Breast epithelium (tissue), 4 donors: ENCODE data around the gene TMEM108. TPM values are rescaled to one million over a fixed set of nuclear protein-coding genes. Genes with fewer than 3 reads are reported as not detected.

Experiments
- DNase-seq, 2 donors: peaks; one replicate each; pipeline ENCODE4 v3.0.0-alpha.2; 2019; ENCODE audit warnings: low spot score in 2 of 2
- H3K27ac ChIP-seq, 2 donors: fragments of 200-600 bp; sonication (generic) in 1 of 2; one replicate each; pipeline ENCODE4 v1.5.1; 2016 to 2019; ENCODE audit warnings: mild to moderate bottlenecking in 1 of 2
- H3K27me3 ChIP-seq, 2 donors: fragments of 200-600 bp; sonication (generic) in 1 of 2; one replicate each; pipeline versions ENCODE4 v1.5.1 to v1.6.0; 2017 to 2019; ENCODE audit warnings: control low read depth in 1 of 2, mild to moderate bottlenecking in 1 of 2
- H3K36me3 ChIP-seq: fragments of 200-600 bp; one replicate; pipeline ENCODE4 v1.5.1; 2019
- H3K4me1 ChIP-seq, 2 donors: fragments of 200-600 bp; sonication (generic); one replicate each; pipeline ENCODE4 v1.5.1; 2016 to 2019; ENCODE audit warnings: control low read depth in 1 of 2
- H3K4me3 ChIP-seq, 3 donors: fragments of 200-600 bp; sonication (generic); 1 replicate in 2 of 3; 2 replicates in 1 of 3; pipeline ENCODE4 v1.5.1; 2016 to 2019; ENCODE audit warnings: mild to moderate bottlenecking in 3 of 3, moderate library complexity in 2 of 3
- H3K9me3 ChIP-seq, 2 donors: fragments of 200-600 bp; sonication (generic) in 1 of 2; one replicate each; pipeline ENCODE4 v1.5.1; 2016 to 2019; ENCODE audit warnings: control low read depth in 1 of 2
- CTCF ChIP-seq, 3 donors: fragments of 450-650 bp; IDR thresholded peaks; one replicate each; pipeline ENCODE4 v1.5.1; 2016 to 2017; ENCODE audit warnings: antibody characterized with exemption in 3 of 3, mild to moderate bottlenecking in 3 of 3, moderate library complexity in 3 of 3
- POLR2A ChIP-seq: fragments of 450-650 bp; IDR thresholded peaks from one replicate; pipeline ENCODE4 v1.6.1; 2016; ENCODE audit warnings: antibody characterized with exemption, mild to moderate bottlenecking, moderate library complexity
- POLR2AphosphoS5 ChIP-seq, 3 donors: sonication (generic); formaldehyde crosslinking; IDR thresholded peaks; one replicate each; pipeline ENCODE4 v1.6.1; 2017; ENCODE audit warnings: antibody characterized with exemption in 3 of 3
- intact Hi-C: fragments of 100-400 bp; cut with DNase I; formaldehyde crosslinking; loops from one replicate; pipeline ENCODE4 v1.15.1; 2023; ENCODE audit warnings: low total_unique reads
- total RNA-seq, 3 donors: library from RNA; depleted of rRNA; stranded (reverse); fragments of >200 nt; gene quantifications; one replicate each; pipeline ENCODE4 v1.1.0, GENCODE V29; 2016

Gene TMEM108
- total RNA-seq, 3 donors from 2014 or later: 0.44 to 0.98 (median 0.48) TPM

- DNase-seq: no peak
- intact Hi-C loops: no loop called here
- Histone ChIP-seq H3K36me3 (no peaks in the 10 kb centered on the region), H3K4me1 (no peaks in the 10 kb centered on the region), H3K9me3 (no peaks in the 10 kb centered on the region), H3K4me3 (no peak overlapping the region), H3K27ac (no peak overlapping the region), H3K27me3 (peaks cover 0 to 3% of the 10 kb centered on the region in 2 donors)
- no peak for TF ChIP-seq CTCF (IDR thresholded peaks at IDR 0.05)
- TF ChIP-seq POLR2AphosphoS5 (IDR thresholded peaks at IDR 0.05): no peak
- TF ChIP-seq POLR2A: no peak
Measured at GRCh38 chr3:133041524-133041829, 3.3 kb downstream of the TMEM108 start.

- Histone ChIP-seq H3K36me3 (no peaks in the 10 kb centered on the region), H3K27ac (no peak overlapping the region), H3K27me3 (peaks cover 0 to 3% of the 10 kb centered on the region in 2 donors), H3K4me3 (no peak overlapping the region), H3K9me3 (no peaks in the 10 kb centered on the region), H3K4me1 (no peaks in the 10 kb centered on the region)
- TF ChIP-seq POLR2A: no peak
- no peak for TF ChIP-seq POLR2AphosphoS5 (IDR thresholded peaks at IDR 0.05)
- TF ChIP-seq CTCF (IDR thresholded peaks at IDR 0.05): no peak
- DNase-seq: no peak
- intact Hi-C loops: no loop called here
Measured at GRCh38 chr3:133042778-133043177, 4.6 kb downstream of the TMEM108 start.

GRCh38 chr3:133047980-133048379, 9.8 kb downstream of the TMEM108 start:
- Histone ChIP-seq H3K27me3 (no peaks in the 10 kb centered on the region), H3K36me3 (no peaks in the 10 kb centered on the region), H3K27ac (no peak overlapping the region), H3K4me3 (no peak overlapping the region), H3K4me1 (no peaks in the 10 kb centered on the region), H3K9me3 (no peaks in the 10 kb centered on the region)
- no peak for TF ChIP-seq POLR2AphosphoS5 (IDR thresholded peaks at IDR 0.05)
- TF ChIP-seq POLR2A: no peak
- TF ChIP-seq CTCF (IDR thresholded peaks at IDR 0.05): no peak
- no peak for DNase-seq
- intact Hi-C loops: no loop called here

- no peak for DNase-seq
- Histone ChIP-seq H3K4me3 (no peak overlapping the region), H3K4me1 (no peaks in the 10 kb centered on the region), H3K9me3 (no peaks in the 10 kb centered on the region), H3K27ac (no peak overlapping the region), H3K27me3 (no peaks in the 10 kb centered on the region), H3K36me3 (no peaks in the 10 kb centered on the region)
- TF ChIP-seq CTCF (IDR thresholded peaks at IDR 0.05): no peak
- TF ChIP-seq POLR2A: no peak
- TF ChIP-seq POLR2AphosphoS5 (IDR thresholded peaks at IDR 0.05): no peak
- intact Hi-C loops: no loop called here
Measured at GRCh38 chr3:133049491-133049890, 11.3 kb downstream of the TMEM108 start.

GRCh38 chr3:133050891-133051290, 12.7 kb downstream of the TMEM108 start:
- no peaks in the 10 kb centered on the region for H3K36me3 ChIP-seq
- TF ChIP-seq POLR2AphosphoS5 (IDR thresholded peaks at IDR 0.05) (no peak), POLR2A (no peak), CTCF (IDR thresholded peaks at IDR 0.05) (no peak)
- H3K4me1 ChIP-seq: no peaks in the 10 kb centered on the region
- H3K4me3 ChIP-seq: no peak overlapping the region
- no peak overlapping the region for H3K27ac ChIP-seq
- intact Hi-C loops: no loop called here
- H3K9me3 ChIP-seq: no peaks in the 10 kb centered on the region
- no peak for DNase-seq
- H3K27me3 ChIP-seq: no peaks in the 10 kb centered on the region
